ENCODE measurements around the gene DDX1.

DDX1 gene

GRCh38 chr2:15646661-15647060 is 55.0 kb downstream of the DDX1 start:
- DNase-seq (ENCODE audit: extremely low read depth, low read depth) = no peak
- TF ChIP-seq CTCF (IDR thresholded peaks at IDR 0.05; ENCODE audit: low read depth, low read length) = no peak

DNA sequence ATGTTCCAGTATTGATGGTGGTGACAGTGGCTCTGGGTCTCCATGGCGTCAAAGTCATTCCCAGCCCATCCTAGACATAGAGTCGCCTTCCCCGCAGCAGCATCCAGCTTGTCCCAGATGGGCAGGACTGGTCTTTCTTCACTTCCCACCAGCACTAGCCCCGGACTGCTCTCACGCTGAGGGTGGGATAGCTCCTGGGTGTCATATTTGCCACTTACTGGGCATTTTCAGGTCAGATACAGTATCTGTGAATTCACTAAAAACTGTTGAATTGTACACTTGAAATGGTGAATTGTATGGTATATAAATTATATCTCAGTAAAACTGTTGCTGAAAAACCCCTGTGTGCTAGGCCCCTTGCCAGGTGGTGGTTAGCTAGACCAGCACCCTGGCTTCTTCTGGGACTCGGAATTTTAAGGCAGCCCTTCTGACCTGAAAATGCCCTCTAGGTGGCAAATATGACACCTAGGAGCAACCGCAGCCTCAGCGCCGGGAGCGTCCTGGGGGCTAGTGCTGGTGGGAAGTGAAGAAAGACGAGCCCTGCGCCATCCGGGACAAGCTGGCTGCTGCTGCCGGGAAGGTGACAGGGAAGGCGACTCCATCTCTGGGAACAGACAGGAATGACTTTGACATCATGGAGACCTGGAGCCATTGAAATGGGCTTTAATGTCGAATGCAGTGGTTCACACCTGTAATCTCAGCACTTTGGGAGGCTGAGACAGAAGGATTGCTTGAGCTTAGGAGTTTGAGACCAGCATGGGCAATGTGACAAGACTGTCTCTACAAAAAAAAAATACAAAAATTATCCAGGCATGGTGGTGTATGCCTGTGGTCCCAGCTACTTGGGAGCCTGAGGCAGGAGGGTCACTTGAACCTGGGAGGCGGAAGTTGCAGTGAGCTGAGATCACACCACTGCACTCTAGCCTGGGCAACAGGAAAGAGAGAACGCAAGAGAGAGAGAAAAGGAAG is 56.2 kb downstream of the DDX1 start:
- no peak for DNase-seq (ENCODE audit: extremely low read depth, low read depth)
- TF ChIP-seq CTCF (IDR thresholded peaks at IDR 0.05; ENCODE audit: low read depth, low read length) = no peak

- DNase-seq (ENCODE audit: extremely low read depth, low read depth) = no peak
- TF ChIP-seq CTCF (IDR thresholded peaks at IDR 0.05; ENCODE audit: low read depth, low read length) = no peak
These were observed 57.2 kb downstream of the DDX1 start for GRCh38 chr2:15648593-15649525.

GRCh38 chr2:15649561-15650255 is 58.0 kb downstream of the DDX1 start:
- DNase-seq (ENCODE audit: extremely low read depth, low read depth) = no peak
- no peak for TF ChIP-seq CTCF (IDR thresholded peaks at IDR 0.05; ENCODE audit: low read depth, low read length)

GRCh38 chr2:15650616-15651366 is 59.1 kb downstream of the DDX1 start:
- DNase-seq (ENCODE audit: extremely low read depth, low read depth) = no peak
- TF ChIP-seq CTCF (IDR thresholded peaks at IDR 0.05; ENCODE audit: low read depth, low read length) = no peak

DNA sequence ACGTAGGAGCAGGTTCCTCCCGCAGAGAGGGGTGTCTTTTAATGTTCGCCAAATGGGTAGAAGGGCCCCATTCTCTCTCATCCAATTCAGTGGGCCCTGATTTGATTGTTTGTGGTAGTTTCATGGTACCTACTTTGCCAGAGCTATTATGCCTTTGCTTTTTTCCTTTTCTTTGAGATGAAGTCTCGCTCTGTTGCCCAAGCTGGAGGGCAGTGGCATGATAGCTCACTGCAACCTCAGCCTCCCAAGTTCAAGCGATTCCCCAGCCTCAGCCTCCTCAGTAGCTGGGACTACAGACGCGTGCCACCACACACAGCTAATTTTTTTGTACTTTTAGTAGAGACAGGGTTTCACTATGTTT is 59.7 kb downstream of the DDX1 start:
- TF ChIP-seq CTCF (IDR thresholded peaks at IDR 0.05; ENCODE audit: low read depth, low read length) = no peak
- no peak for DNase-seq (ENCODE audit: extremely low read depth, low read depth)
